ENCODE measurements around the gene LYPD6B.

LYPD6B gene

DNA sequence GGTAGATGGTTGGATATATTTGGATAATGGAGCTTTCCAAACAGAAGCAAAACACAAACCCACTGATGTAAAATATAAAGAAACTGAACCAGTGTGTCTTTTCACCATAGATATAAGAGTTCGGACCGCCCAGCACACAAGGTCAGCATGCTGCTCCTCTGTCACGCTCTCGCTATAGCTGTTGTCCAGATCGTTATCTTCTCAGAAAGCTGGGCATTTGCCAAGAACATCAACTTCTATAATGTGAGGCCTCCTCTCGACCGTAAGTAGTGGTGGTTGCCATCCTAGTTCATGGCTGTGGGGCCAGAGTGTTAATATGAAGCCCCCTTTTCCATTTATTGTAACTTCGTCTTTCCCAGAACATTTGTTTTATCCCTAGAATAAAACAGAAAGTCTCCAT is 166.6 kb downstream of the LYPD6B start:
- H3K4me3 ChIP-seq (ENCODE audit: low read depth, low read length, poor library complexity, severe bottlenecking): no peak overlapping the region
- H2AFZ ChIP-seq (ENCODE audit: low read length): no peak overlapping the region
- H3K79me2 ChIP-seq (ENCODE audit: insufficient read depth, low read length): no peaks in the 10 kb centered on the region
- H3K27ac ChIP-seq (ENCODE audit: low read depth, low read length, poor library complexity, severe bottlenecking): no peak overlapping the region
- H3K36me3 ChIP-seq (ENCODE audit: insufficient read depth, low read length): no peaks in the 10 kb centered on the region
- no peaks in the 10 kb centered on the region for H3K27me3 ChIP-seq (ENCODE audit: insufficient read depth, low read length)
- no peaks in the 10 kb centered on the region for H3K9me2 ChIP-seq (ENCODE audit: low read depth, low read length)
- TF ChIP-seq, protein P1, sequence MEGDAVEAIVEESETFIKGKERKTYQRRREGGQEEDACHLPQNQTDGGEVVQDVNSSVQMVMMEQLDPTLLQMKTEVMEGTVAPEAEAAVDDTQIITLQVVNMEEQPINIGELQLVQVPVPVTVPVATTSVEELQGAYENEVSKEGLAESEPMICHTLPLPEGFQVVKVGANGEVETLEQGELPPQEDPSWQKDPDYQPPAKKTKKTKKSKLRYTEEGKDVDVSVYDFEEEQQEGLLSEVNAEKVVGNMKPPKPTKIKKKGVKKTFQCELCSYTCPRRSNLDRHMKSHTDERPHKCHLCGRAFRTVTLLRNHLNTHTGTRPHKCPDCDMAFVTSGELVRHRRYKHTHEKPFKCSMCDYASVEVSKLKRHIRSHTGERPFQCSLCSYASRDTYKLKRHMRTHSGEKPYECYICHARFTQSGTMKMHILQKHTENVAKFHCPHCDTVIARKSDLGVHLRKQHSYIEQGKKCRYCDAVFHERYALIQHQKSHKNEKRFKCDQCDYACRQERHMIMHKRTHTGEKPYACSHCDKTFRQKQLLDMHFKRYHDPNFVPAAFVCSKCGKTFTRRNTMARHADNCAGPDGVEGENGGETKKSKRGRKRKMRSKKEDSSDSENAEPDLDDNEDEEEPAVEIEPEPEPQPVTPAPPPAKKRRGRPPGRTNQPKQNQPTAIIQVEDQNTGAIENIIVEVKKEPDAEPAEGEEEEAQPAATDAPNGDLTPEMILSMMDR (IDR thresholded peaks at IDR 0.05; ENCODE audit: low read length): no peak
- no peak for TF ChIP-seq EZH2 (IDR thresholded peaks at IDR 0.05; ENCODE audit: borderline replicate concordance, low read length)
- no peaks in the 10 kb centered on the region for H3K9me3 ChIP-seq (ENCODE audit: low read length)
- H3K4me2 ChIP-seq (ENCODE audit: low read length): no peak overlapping the region
- no peaks in the 10 kb centered on the region for H4K20me1 ChIP-seq (ENCODE audit: insufficient read depth, low read length)
- no peaks in the 10 kb centered on the region for H3K4me1 ChIP-seq (ENCODE audit: insufficient read depth, low read length, severe bottlenecking)
- no peaks in the 10 kb centered on the region for H3F3A ChIP-seq (ENCODE audit: insufficient read depth, low read length)
- H3K9ac ChIP-seq (ENCODE audit: low read length): no peak overlapping the region

GRCh38 chr2:149213764-149214493 is 175.4 kb downstream of the LYPD6B start:
- Histone ChIP-seq H3K9ac (ENCODE audit: low read length) (no peak overlapping the region), H3K9me2 (ENCODE audit: low read depth, low read length) (no peaks in the 10 kb centered on the region), H3K9me3 (ENCODE audit: low read length) (no peaks in the 10 kb centered on the region), H2AFZ (ENCODE audit: low read length) (no peak overlapping the region), H3K27me3 (ENCODE audit: insufficient read depth, low read length) (no peaks in the 10 kb centered on the region), H4K20me1 (ENCODE audit: insufficient read depth, low read length) (no peaks in the 10 kb centered on the region), H3K4me3 (ENCODE audit: low read depth, low read length, poor library complexity, severe bottlenecking) (no peak overlapping the region), H3K36me3 (ENCODE audit: insufficient read depth, low read length) (no peaks in the 10 kb centered on the region), H3F3A (ENCODE audit: insufficient read depth, low read length) (no peaks in the 10 kb centered on the region), H3K4me1 (ENCODE audit: insufficient read depth, low read length, severe bottlenecking) (no peaks in the 10 kb centered on the region), H3K4me2 (ENCODE audit: low read length) (no peak overlapping the region), H3K27ac (ENCODE audit: low read depth, low read length, poor library complexity, severe bottlenecking) (no peak overlapping the region), H3K79me2 (ENCODE audit: insufficient read depth, low read length) (no peaks in the 10 kb centered on the region)
- TF ChIP-seq, protein P1 (IDR thresholded peaks at IDR 0.05; ENCODE audit: low read length): no peak
- TF ChIP-seq EZH2 (IDR thresholded peaks at IDR 0.05; ENCODE audit: borderline replicate concordance, low read length): no peak

- Histone ChIP-seq H3K9ac (ENCODE audit: low read length) (no peak overlapping the region), H3K27ac (ENCODE audit: low read depth, low read length, poor library complexity, severe bottlenecking) (no peak overlapping the region), H3K36me3 (ENCODE audit: insufficient read depth, low read length) (no peaks in the 10 kb centered on the region), H3K9me2 (ENCODE audit: low read depth, low read length) (no peaks in the 10 kb centered on the region), H2AFZ (ENCODE audit: low read length) (no peak overlapping the region), H3F3A (ENCODE audit: insufficient read depth, low read length) (no peaks in the 10 kb centered on the region), H4K20me1 (ENCODE audit: insufficient read depth, low read length) (no peaks in the 10 kb centered on the region), H3K4me3 (ENCODE audit: low read depth, low read length, poor library complexity, severe bottlenecking) (no peak overlapping the region), H3K27me3 (ENCODE audit: insufficient read depth, low read length) (no peaks in the 10 kb centered on the region), H3K79me2 (ENCODE audit: insufficient read depth, low read length) (no peaks in the 10 kb centered on the region), H3K4me2 (ENCODE audit: low read length) (no peak overlapping the region), H3K4me1 (ENCODE audit: insufficient read depth, low read length, severe bottlenecking) (no peaks in the 10 kb centered on the region), H3K9me3 (ENCODE audit: low read length) (no peaks in the 10 kb centered on the region)
- TF ChIP-seq EZH2 (IDR thresholded peaks at IDR 0.05; ENCODE audit: borderline replicate concordance, low read length): no peak
- TF ChIP-seq, protein P1 (IDR thresholded peaks at IDR 0.05; ENCODE audit: low read length): no peak
Measured at GRCh38 chr2:149218497-149218896, 180.0 kb downstream of the LYPD6B start.

Measured in OCI-LY1 (cell line).